RWPE1 (cell line): Measurements from ENCODE around the gene ZNF774.

ENCODE experiments used
- CTCF ChIA-PET: fragments of 350-600 bp; sonication (Branson Sonifier 250); formaldehyde crosslinking; extraction: SDS; loops from one replicate; lab custom pipeline; 2021; lab: Yijun Ruan, JAX
- POLR2A ChIA-PET: fragments of 400-600 bp; formaldehyde crosslinking; extraction: SDS; loops from one replicate; lab custom pipeline; 2020; ENCODE audit warnings: antibody characterized with exemption; ENCODE audit not compliant: low non-redundant PET; lab: Yijun Ruan, JAX
- DNase-seq: peaks from one replicate; pipeline ENCODE4 v3.0.0; 2012; ENCODE audit warnings: low spot score
- H3K27ac ChIP-seq: fragments of 450-650 bp; 2 replicates; pipeline ENCODE4 v1.5.1; 2017
- CTCF ChIP-seq: fragments of 450-650 bp; conservative IDR thresholded peaks from 2 replicates; pipeline ENCODE4 v1.5.1; 2017; ENCODE audit warnings: low read depth, mild to moderate bottlenecking

ZNF774 gene

GRCh38 chr15:90349072-90349471, 3.0 kb upstream of the ZNF774 start:
- TF ChIP-seq CTCF = no peak
- peak overlapping the region; percentile 69 for H3K27ac ChIP-seq
- ChIA-PET POLR2A (no interaction called here), CTCF (no interaction called here)
- no peak for DNase-seq

GRCh38 chr15:90349821-90350220, 2.3 kb upstream of the ZNF774 start:
- TF ChIP-seq CTCF = no peak
- H3K27ac ChIP-seq = peak overlapping the region; percentile 69
- DNase-seq = no peak
- ChIA-PET POLR2A (no interaction called here), CTCF (no interaction called here)

- no peak for TF ChIP-seq CTCF
- peak overlapping the region; percentile 81 for H3K27ac ChIP-seq
- ChIA-PET POLR2A (interaction anchor here (0.6 to 1.4 kb wide), 2 partner anchors 35 to 36 kb away, joined by 4 to 7 read pairs; partner anchors contain the start of gene IQGAP1), CTCF (interaction anchor here (1.0 to 1.7 kb wide), 3 partner anchors 11 to 32 kb away, joined by 3 to 6 read pairs (median 5); no protein-coding TSS in a partner anchor)
- no peak for DNase-seq
These were observed 491 bp upstream of the ZNF774 start for GRCh38 chr15:90351479-90352106.

- CTCF ChIA-PET = no interaction called here
These were observed 2.9 kb downstream of the ZNF774 start for GRCh38 chr15:90354986-90355385.

GRCh38 chr15:90358124-90359033, 6.3 kb downstream of the ZNF774 start:
- no peak for TF ChIP-seq CTCF
- CTCF ChIA-PET = interaction anchor here (0.5 kb wide), 1 partner anchor 12 kb away, joined by 3 read pairs; no protein-coding TSS in a partner anchor
- DNase-seq = no peak

More at GRCh38 chr15:90354986-90355385, 2.9 kb downstream of the ZNF774 start:
- POLR2A ChIA-PET = no interaction called here
- peak overlapping the region; percentile 19; the same call in 1 of the 2 replicates for H3K27ac ChIP-seq
- no peak for TF ChIP-seq CTCF
- DNase-seq = no peak

GRCh38 chr15:90360746-90361145, 8.7 kb downstream of the ZNF774 start:
- POLR2A ChIA-PET = no interaction called here
- no peak for TF ChIP-seq CTCF

More at GRCh38 chr15:90358124-90359033, 6.3 kb downstream of the ZNF774 start:
- POLR2A ChIA-PET = no interaction called here
- H3K27ac ChIP-seq = peak overlapping the region; percentile 14; the same call in 1 of the 2 replicates

More at GRCh38 chr15:90360746-90361145, 8.7 kb downstream of the ZNF774 start:
- H3K27ac ChIP-seq = peak overlapping the region; percentile 10
- CTCF ChIA-PET = interaction anchor here (0.6 to 1.2 kb wide), 3 partner anchors 40 to 105 kb away, joined by 3 to 4 read pairs (median 3); no protein-coding TSS in a partner anchor
- no peak for DNase-seq
